ENCODE data around the gene ASAP2.

- TF ChIP-seq CTCF (IDR thresholded peaks at IDR 0.05) (no peak), EP300 (IDR thresholded peaks at IDR 0.05) (no peak)
Observed at GRCh38 chr2:9408641-9409151, 202.1 kb downstream of the ASAP2 start.

All from tibial nerve (tissue), 4 donors.